Measurements from ENCODE around the gene MMEL1. TPM values are rescaled to one million over a fixed set of nuclear protein-coding genes. Genes with fewer than 3 reads are reported as not detected.

MMEL1 gene
- total and polyA plus RNA-seq, 2 donors (not counting 3 experiments of a cell fraction or from before 2014, with no cell fraction given) = 1.1 to 1.2 TPM

GRCh38 chr1:2611031-2611501 is 21.8 kb downstream of the MMEL1 start:
- CTCF ChIA-PET = no interaction called here
- intact Hi-C loops (cut with micrococcal nuclease) = loop anchor here (1.0 kb wide), 1 partner anchor 24 kb away; no protein-coding TSS in a partner anchor
- H3K79me2 ChIP-seq (ENCODE audit: control insufficient read depth, insufficient read depth, low read length) = no peaks in the 10 kb centered on the region

More at GRCh38 chr1:2611031-2611501, 21.8 kb downstream of the MMEL1 start:
- no peak for FAIRE-seq
- no peaks in the 10 kb centered on the region for H3K9me1 ChIP-seq (replicated peaks; ENCODE audit: control insufficient read depth, extremely low read depth, insufficient read depth, low read length)
- H3K9ac ChIP-seq (replicated peaks; ENCODE audit: extremely low read depth, insufficient read depth, low read length) = no peak overlapping the region
- H3K4me3 ChIP-seq (replicated peaks in 1 of 3; ENCODE audit: insufficient read depth in 1 of 3, low read depth in 1 of 3, low read length in 3 of 3) = no peak overlapping the region
- DNase-seq (ENCODE audit: low read depth, low spot score) = peak; percentile 12
- dilution Hi-C loops (cut with MboI; ENCODE audit: extremely low pct_ligation_motif_present, low sequenced_read_pairs) = no loop called here
- H4K20me1 ChIP-seq (replicated peaks; ENCODE audit: control insufficient read depth, extremely low read depth, insufficient read depth, low read length) = no peaks in the 10 kb centered on the region
- no peak overlapping the region for H3K4me2 ChIP-seq (ENCODE audit: insufficient read depth, low read length)
- peak overlapping the region; percentile 70 for H2AFZ ChIP-seq (ENCODE audit: low read depth, low read length)
- no peak for TF ChIP-seq GATA2 (IDR thresholded peaks at IDR 0.05; ENCODE audit: insufficient read depth, insufficient read length, low read depth, low read length)
- TF ChIP-seq FOS (IDR thresholded peaks at IDR 0.05; ENCODE audit: borderline replicate concordance, insufficient read depth, low read length) = no peak
- TF ChIP-seq EZH2 (IDR thresholded peaks at IDR 0.05; ENCODE audit: borderline replicate concordance, low read depth, low read length, severe bottlenecking) = no peak
- no peak for TF ChIP-seq MYC (IDR thresholded peaks at IDR 0.05; ENCODE audit: low read depth, low read length)
- TF ChIP-seq POLR2AphosphoS5 (IDR thresholded peaks at IDR 0.05; ENCODE audit: insufficient read depth, low read depth, low read length) = no peak
- TF ChIP-seq, protein P1, sequence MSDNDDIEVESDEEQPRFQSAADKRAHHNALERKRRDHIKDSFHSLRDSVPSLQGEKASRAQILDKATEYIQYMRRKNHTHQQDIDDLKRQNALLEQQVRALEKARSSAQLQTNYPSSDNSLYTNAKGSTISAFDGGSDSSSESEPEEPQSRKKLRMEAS (IDR thresholded peaks at IDR 0.05; ENCODE audit: insufficient read depth, insufficient read length) = no peak
- TF ChIP-seq CTCF (IDR thresholded peaks at IDR 0.05; ENCODE audit: extremely low read depth in 1 of 2, insufficient read depth in 1 of 2, low read depth in 1 of 2, low read length in 2 of 2) = no peak
- TF ChIP-seq POLR2A (IDR thresholded peaks at IDR 0.05; ENCODE audit: low read depth, low read length) = no peak
- TF ChIP-seq JUN (IDR thresholded peaks at IDR 0.05; ENCODE audit: borderline replicate concordance, insufficient read depth, insufficient read length, low read depth) = no peak
- BruUV-seq (replicated peaks) = no TSS peak
- H3K27me3 ChIP-seq (ENCODE audit: control insufficient read depth in 2 of 2, insufficient read depth in 2 of 2, low read length in 2 of 2) = no peaks in the 10 kb centered on the region
- H3K4me1 ChIP-seq (ENCODE audit: control insufficient read depth, extremely low read depth, insufficient read depth, low read length) = no peaks in the 10 kb centered on the region
- H3K36me3 ChIP-seq (ENCODE audit: control insufficient read depth in 2 of 2, extremely low read depth in 1 of 2, insufficient read depth in 2 of 2, low read length in 2 of 2) = no peaks in the 10 kb centered on the region
- POLR2A ChIA-PET = no interaction called here
- H3K9me3 ChIP-seq (replicated peaks; ENCODE audit: control insufficient read depth, insufficient read depth, low read length) = no peaks in the 10 kb centered on the region
- H3K27ac ChIP-seq (ENCODE audit: insufficient read depth, low read depth, low read length) = no peak overlapping the region

All from endothelial cell of umbilical vein (primary cell).